ENCODE data around the gene CLCN1.
A peak's percentile ranks its signal among the peaks of the same experiment; 100 is the strongest.

The CLCN1 gene

DNA sequence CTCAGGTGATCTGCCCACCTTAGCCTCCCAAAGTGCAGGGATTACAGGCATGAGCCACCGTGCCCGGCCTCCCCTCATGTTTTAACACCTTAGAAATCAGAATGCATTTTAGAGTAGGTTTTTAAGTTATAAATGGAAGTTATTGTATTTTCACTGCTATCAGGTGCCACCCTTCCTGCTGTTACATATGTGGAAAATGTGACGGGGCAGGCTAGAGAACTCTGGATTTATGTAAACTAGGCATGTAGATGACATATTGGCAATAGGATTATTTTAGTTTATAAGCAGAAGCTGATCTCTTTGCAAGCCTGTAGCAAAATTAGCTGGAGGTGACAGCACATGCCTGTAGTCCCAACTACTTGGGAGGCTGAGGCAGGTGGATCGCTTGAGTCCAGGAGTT is 25.6 kb upstream of the CLCN1 start:
- peaks cover 14% of the 10 kb centered on the region for H3K4me1 ChIP-seq (ENCODE audit: control insufficient read depth, insufficient read depth, low read length, poor library complexity, severe bottlenecking)
- H3K27me3 ChIP-seq (replicated peaks; ENCODE audit: control insufficient read depth, insufficient read depth, low read length, poor library complexity, severe bottlenecking), result no peaks in the 10 kb centered on the region
- no peaks in the 10 kb centered on the region for H3K9me3 ChIP-seq (ENCODE audit: control insufficient read depth, low read length)
- no peak for DNase-seq
- no peak overlapping the region for H3K27ac ChIP-seq (ENCODE audit: insufficient read depth, low read length, poor library complexity, severe bottlenecking)
- peak overlapping the region; percentile 17 for H3K4me3 ChIP-seq (ENCODE audit: insufficient read depth, low read depth, low read length, poor library complexity, severe bottlenecking)
- peaks cover 39% of the 10 kb centered on the region for H3K36me3 ChIP-seq (ENCODE audit: control insufficient read depth, insufficient read depth, low read length)

DNA sequence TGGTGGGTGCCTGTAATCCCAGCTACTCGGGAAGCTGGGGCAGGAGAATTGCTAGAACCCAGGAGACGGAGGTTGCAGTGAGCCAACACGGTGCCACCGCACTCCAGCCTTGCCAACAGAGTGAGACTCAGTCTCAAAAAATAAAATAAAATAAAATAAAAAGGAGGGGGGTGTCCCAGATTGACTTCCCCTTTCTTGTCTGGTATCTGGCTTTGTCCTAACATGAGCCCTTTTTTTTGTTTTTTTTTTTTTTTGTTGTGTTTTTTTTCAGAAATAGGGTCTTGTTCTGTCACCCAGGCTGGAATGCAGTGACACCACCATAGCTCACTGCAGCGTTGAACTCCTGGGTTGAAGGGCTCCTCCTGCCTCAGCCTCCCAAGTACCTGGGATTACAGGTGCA is 23.0 kb upstream of the CLCN1 start:
- Histone ChIP-seq H3K9me3 (ENCODE audit: control insufficient read depth, low read length) (no peaks in the 10 kb centered on the region), H3K27me3 (replicated peaks; ENCODE audit: control insufficient read depth, insufficient read depth, low read length, poor library complexity, severe bottlenecking) (no peaks in the 10 kb centered on the region), H3K4me3 (ENCODE audit: insufficient read depth, low read depth, low read length, poor library complexity, severe bottlenecking) (no peak overlapping the region), H3K4me1 (ENCODE audit: control insufficient read depth, insufficient read depth, low read length, poor library complexity, severe bottlenecking) (peaks cover 9% of the 10 kb centered on the region), H3K36me3 (ENCODE audit: control insufficient read depth, insufficient read depth, low read length) (peaks cover 59% of the 10 kb centered on the region), H3K27ac (ENCODE audit: insufficient read depth, low read length, poor library complexity, severe bottlenecking) (no peak overlapping the region)
- DNase-seq, result no peak

DNA sequence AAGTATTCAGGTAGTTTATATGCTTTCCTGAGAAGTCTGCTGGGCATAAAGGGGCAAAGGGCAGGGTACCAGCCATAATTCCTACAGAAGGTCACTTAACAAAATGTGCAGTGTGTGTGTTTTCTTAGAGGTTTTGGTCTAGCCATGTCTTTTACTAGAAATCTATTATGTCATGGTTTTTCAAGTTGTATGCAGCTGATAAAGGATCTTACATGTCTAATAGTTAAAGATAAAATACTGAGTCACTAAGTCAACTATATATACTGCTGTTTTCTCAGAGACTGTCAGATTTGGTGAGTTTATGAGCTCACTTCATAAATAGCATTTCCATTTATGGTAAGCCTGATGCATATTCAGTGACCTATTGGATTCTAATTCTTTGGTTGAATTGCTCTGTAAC is 20.0 kb upstream of the CLCN1 start:
- H3K4me1 ChIP-seq (ENCODE audit: control insufficient read depth, insufficient read depth, low read length, poor library complexity, severe bottlenecking), result no peaks in the 10 kb centered on the region
- H3K27me3 ChIP-seq (replicated peaks; ENCODE audit: control insufficient read depth, insufficient read depth, low read length, poor library complexity, severe bottlenecking), result no peaks in the 10 kb centered on the region
- H3K27ac ChIP-seq (ENCODE audit: insufficient read depth, low read length, poor library complexity, severe bottlenecking), result no peak overlapping the region
- no peak for DNase-seq
- no peaks in the 10 kb centered on the region for H3K9me3 ChIP-seq (ENCODE audit: control insufficient read depth, low read length)
- H3K36me3 ChIP-seq (ENCODE audit: control insufficient read depth, insufficient read depth, low read length), result peaks cover 84% of the 10 kb centered on the region
- no peak overlapping the region for H3K4me3 ChIP-seq (ENCODE audit: insufficient read depth, low read depth, low read length, poor library complexity, severe bottlenecking)

DNA sequence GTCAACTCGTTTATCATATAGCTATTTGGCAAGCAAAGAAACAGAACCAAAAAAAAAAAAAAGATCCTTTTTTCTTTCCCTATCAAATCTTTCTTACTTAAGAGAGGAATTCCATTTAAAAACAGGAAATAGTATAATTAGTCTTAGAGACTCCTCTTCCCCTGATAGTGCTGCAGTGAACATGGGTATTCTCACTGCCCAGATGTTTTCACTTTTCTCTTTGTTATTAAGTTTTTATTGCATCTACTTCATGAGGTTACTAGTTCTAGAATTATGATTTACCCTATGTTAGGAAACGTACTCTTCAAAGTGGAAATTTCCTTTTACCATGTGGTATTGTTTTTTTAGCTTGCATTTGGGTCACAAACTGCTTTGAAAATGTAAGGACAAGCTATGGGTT is 19.2 kb upstream of the CLCN1 start:
- Histone ChIP-seq H3K9me3 (ENCODE audit: control insufficient read depth, low read length) (no peaks in the 10 kb centered on the region), H3K27ac (ENCODE audit: insufficient read depth, low read length, poor library complexity, severe bottlenecking) (no peak overlapping the region), H3K4me3 (ENCODE audit: insufficient read depth, low read depth, low read length, poor library complexity, severe bottlenecking) (no peak overlapping the region), H3K4me1 (ENCODE audit: control insufficient read depth, insufficient read depth, low read length, poor library complexity, severe bottlenecking) (no peaks in the 10 kb centered on the region), H3K27me3 (replicated peaks; ENCODE audit: control insufficient read depth, insufficient read depth, low read length, poor library complexity, severe bottlenecking) (no peaks in the 10 kb centered on the region), H3K36me3 (ENCODE audit: control insufficient read depth, insufficient read depth, low read length) (peaks cover 90% of the 10 kb centered on the region)
- DNase-seq, result no peak

DNA sequence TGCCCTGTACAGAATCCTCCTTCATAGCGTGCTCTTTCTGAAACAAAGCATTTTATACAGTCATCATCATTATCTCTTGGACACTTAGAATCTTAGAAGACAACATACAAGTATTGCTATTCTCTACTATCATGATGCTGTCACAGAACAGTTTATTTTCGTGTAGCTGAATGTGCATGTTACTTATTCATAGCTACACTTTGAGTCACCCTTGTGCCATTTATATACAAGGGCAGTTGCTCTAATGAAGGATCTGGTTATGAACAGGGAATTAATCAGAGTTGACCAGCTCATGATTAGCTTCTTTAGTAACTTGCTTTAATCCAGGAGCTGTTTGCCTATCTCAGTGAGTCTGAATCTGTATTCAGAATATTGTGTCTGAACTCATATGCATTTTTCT is 16.6 kb upstream of the CLCN1 start:
- H3K4me1 ChIP-seq (ENCODE audit: control insufficient read depth, insufficient read depth, low read length, poor library complexity, severe bottlenecking), result no peaks in the 10 kb centered on the region
- peaks cover 83% of the 10 kb centered on the region for H3K36me3 ChIP-seq (ENCODE audit: control insufficient read depth, insufficient read depth, low read length)
- no peak overlapping the region for H3K27ac ChIP-seq (ENCODE audit: insufficient read depth, low read length, poor library complexity, severe bottlenecking)
- H3K27me3 ChIP-seq (replicated peaks; ENCODE audit: control insufficient read depth, insufficient read depth, low read length, poor library complexity, severe bottlenecking), result no peaks in the 10 kb centered on the region
- DNase-seq, result no peak
- no peak overlapping the region for H3K4me3 ChIP-seq (ENCODE audit: insufficient read depth, low read depth, low read length, poor library complexity, severe bottlenecking)
- no peaks in the 10 kb centered on the region for H3K9me3 ChIP-seq (ENCODE audit: control insufficient read depth, low read length)

DNA sequence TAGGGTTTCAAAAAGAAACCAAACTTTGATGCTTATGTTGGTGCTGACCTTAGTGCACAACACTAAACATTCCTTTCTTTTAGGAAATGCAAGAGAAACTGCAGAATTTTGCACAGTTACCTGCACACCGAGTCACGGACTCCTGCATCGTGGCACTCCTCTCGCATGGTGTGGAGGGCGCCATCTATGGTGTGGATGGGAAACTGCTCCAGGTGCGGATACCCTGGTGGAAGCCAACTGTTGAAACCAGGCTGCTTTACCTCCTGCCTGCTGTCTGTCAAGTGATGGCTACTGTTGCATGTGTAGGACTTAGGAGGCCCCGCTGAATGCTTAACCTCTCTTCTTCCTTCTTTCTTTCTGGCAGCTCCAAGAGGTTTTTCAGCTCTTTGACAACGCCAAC is 16.1 kb upstream of the CLCN1 start:
- Histone ChIP-seq H3K36me3 (ENCODE audit: control insufficient read depth, insufficient read depth, low read length) (peaks cover 83% of the 10 kb centered on the region), H3K9me3 (ENCODE audit: control insufficient read depth, low read length) (no peaks in the 10 kb centered on the region), H3K27me3 (replicated peaks; ENCODE audit: control insufficient read depth, insufficient read depth, low read length, poor library complexity, severe bottlenecking) (no peaks in the 10 kb centered on the region), H3K4me1 (ENCODE audit: control insufficient read depth, insufficient read depth, low read length, poor library complexity, severe bottlenecking) (no peaks in the 10 kb centered on the region), H3K27ac (ENCODE audit: insufficient read depth, low read length, poor library complexity, severe bottlenecking) (no peak overlapping the region), H3K4me3 (ENCODE audit: insufficient read depth, low read depth, low read length, poor library complexity, severe bottlenecking) (no peak overlapping the region)
- DNase-seq, result peak; percentile 33 to 51 (median 40)

DNA sequence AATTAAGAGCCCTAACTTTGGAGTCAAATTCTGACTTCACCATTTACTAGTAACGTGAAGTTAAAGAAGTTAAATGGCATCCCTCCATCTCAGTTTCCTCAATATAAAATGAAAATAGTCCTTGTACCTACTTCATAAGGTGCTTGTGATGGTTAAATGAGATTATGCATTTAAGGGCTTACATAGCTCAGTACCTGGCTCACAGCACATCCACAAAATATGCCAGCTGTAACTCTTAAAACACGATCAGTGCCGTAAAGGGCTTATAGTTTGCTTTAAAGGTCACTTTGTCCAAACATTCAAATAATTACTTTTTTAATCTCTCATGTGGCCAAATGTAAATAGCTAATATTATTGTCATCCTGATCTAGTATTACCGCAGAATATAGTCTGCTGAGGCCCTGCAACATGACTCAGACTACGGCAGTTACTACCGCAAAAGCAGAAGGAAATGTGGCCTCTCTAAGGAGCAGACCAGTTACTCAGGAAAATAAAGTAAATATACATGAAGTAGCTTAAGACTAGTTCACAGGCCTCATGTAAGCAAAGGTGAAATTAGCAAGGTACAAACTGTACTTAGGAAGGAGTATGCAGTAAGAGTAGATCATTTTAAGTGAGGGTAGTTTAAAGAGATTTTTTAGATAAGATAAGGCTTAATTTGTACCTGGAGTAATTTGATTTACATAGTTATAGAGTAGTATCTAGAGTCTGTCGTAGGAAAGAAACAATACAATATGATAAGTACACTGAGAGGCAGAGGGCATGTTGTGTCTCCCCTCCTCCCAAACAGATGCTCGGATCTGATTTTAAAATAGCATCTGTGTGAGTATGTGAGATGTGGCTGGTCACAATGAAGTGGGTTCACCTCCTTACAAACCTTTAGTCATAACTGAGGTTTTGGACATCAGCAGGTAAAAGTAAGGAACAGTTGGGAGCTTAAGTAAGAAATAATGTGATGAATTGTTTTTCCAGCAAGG is 14.7 kb upstream of the CLCN1 start:
- H3K4me3 ChIP-seq (ENCODE audit: insufficient read depth, low read depth, low read length, poor library complexity, severe bottlenecking), result no peak overlapping the region
- H3K36me3 ChIP-seq (ENCODE audit: control insufficient read depth, insufficient read depth, low read length), result peaks cover 80% of the 10 kb centered on the region
- no peak overlapping the region for H3K27ac ChIP-seq (ENCODE audit: insufficient read depth, low read length, poor library complexity, severe bottlenecking)

DNA sequence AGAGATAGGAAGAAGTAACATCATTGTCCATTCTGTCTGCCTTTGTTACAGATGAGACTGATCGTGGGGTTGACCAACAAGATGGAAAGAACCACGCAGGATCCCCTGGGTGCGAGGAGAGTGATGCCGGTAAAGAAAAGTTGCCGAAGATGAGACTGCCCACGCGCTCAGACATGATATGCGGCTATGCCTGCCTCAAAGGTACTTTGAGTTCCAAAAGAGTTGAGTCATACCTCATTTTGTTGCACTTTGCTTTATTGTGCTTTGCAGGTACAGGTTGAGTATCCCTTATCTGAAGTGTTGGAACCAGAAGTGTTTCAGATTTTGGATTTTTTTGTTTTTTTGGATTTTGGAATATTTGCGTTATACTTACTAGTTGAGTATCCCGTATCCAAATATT is 12.2 kb upstream of the CLCN1 start:
- H3K9me3 ChIP-seq (ENCODE audit: control insufficient read depth, low read length), result no peaks in the 10 kb centered on the region
- no peaks in the 10 kb centered on the region for H3K27me3 ChIP-seq (replicated peaks; ENCODE audit: control insufficient read depth, insufficient read depth, low read length, poor library complexity, severe bottlenecking)
- no peak overlapping the region for H3K4me3 ChIP-seq (ENCODE audit: insufficient read depth, low read depth, low read length, poor library complexity, severe bottlenecking)
- no peak for DNase-seq
- no peaks in the 10 kb centered on the region for H3K4me1 ChIP-seq (ENCODE audit: control insufficient read depth, insufficient read depth, low read length, poor library complexity, severe bottlenecking)
- no peak overlapping the region for H3K27ac ChIP-seq (ENCODE audit: insufficient read depth, low read length, poor library complexity, severe bottlenecking)
- peaks cover 66% of the 10 kb centered on the region for H3K36me3 ChIP-seq (ENCODE audit: control insufficient read depth, insufficient read depth, low read length)

More for the DNA sequence above, 14.7 kb upstream of the CLCN1 start:
- H3K9me3 ChIP-seq (ENCODE audit: control insufficient read depth, low read length), result no peaks in the 10 kb centered on the region
- no peak for DNase-seq
- H3K27me3 ChIP-seq (replicated peaks; ENCODE audit: control insufficient read depth, insufficient read depth, low read length, poor library complexity, severe bottlenecking), result no peaks in the 10 kb centered on the region
- no peaks in the 10 kb centered on the region for H3K4me1 ChIP-seq (ENCODE audit: control insufficient read depth, insufficient read depth, low read length, poor library complexity, severe bottlenecking)

DNA sequence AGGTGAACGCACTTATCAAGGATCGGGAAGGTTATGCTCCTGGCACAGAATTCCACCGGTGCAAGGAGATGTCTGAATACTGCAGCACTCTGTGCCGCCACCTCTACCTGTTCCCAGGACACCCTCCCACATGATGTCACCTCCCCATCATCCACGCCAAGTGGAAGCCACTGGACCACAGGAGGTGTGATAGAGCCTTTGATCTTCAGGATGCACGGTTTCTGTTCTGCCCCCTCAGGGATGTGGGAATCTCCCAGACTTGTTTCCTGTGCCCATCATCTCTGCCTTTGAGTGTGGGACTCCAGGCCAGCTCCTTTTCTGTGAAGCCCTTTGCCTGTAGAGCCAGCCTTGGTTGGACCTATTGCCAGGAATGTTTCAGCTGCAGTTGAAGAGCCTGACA is 11.0 kb upstream of the CLCN1 start:
- no peak for DNase-seq
- Histone ChIP-seq H3K27me3 (replicated peaks; ENCODE audit: control insufficient read depth, insufficient read depth, low read length, poor library complexity, severe bottlenecking) (no peaks in the 10 kb centered on the region), H3K9me3 (ENCODE audit: control insufficient read depth, low read length) (no peaks in the 10 kb centered on the region), H3K36me3 (ENCODE audit: control insufficient read depth, insufficient read depth, low read length) (peaks cover 59% of the 10 kb centered on the region), H3K4me3 (ENCODE audit: insufficient read depth, low read depth, low read length, poor library complexity, severe bottlenecking) (no peak overlapping the region), H3K4me1 (ENCODE audit: control insufficient read depth, insufficient read depth, low read length, poor library complexity, severe bottlenecking) (no peaks in the 10 kb centered on the region), H3K27ac (ENCODE audit: insufficient read depth, low read length, poor library complexity, severe bottlenecking) (no peak overlapping the region)

DNA sequence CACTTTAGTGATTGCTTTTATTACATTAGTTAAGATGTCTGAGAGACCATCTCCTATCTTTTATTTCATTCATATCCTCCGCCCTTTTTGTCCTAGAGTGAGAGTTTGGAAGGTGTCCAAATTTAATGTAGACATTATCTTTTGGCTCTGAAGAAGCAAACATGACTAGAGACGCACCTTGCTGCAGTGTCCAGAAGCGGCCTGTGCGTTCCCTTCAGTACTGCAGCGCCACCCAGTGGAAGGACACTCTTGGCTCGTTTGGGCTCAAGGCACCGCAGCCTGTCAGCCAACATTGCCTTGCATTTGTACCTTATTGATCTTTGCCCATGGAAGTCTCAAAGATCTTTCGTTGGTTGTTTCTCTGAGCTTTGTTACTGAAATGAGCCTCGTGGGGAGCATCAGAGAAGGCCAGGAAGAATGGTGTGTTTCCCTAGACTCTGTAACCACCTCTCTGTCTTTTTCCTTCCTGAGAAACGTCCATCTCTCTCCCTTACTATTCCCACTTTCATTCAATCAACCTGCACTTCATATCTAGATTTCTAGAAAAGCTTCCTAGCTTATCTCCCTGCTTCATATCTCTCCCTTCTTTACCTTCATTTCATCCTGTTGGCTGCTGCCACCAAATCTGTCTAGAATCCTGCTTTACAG is 10.4 kb upstream of the CLCN1 start:
- H3K27ac ChIP-seq (ENCODE audit: insufficient read depth, low read length, poor library complexity, severe bottlenecking), result no peak overlapping the region
- DNase-seq, result peak; percentile 37 to 43 (median 40)
- H3K9me3 ChIP-seq (ENCODE audit: control insufficient read depth, low read length), result no peaks in the 10 kb centered on the region
- H3K27me3 ChIP-seq (replicated peaks; ENCODE audit: control insufficient read depth, insufficient read depth, low read length, poor library complexity, severe bottlenecking), result no peaks in the 10 kb centered on the region
- peaks cover 4% of the 10 kb centered on the region for H3K4me1 ChIP-seq (ENCODE audit: control insufficient read depth, insufficient read depth, low read length, poor library complexity, severe bottlenecking)
- H3K4me3 ChIP-seq (ENCODE audit: insufficient read depth, low read depth, low read length, poor library complexity, severe bottlenecking), result no peak overlapping the region
- H3K36me3 ChIP-seq (ENCODE audit: control insufficient read depth, insufficient read depth, low read length), result peaks cover 53% of the 10 kb centered on the region

Measured in effector memory CD4-positive, alpha-beta T cell (primary cell).